Endodermal cell (in vitro differentiated cells): ENCODE measurements around the gene RYR2. TPM values are rescaled to one million over a fixed set of nuclear protein-coding genes. Genes with fewer than 3 reads are reported as not detected.

Experiments
- DNase-seq: peaks from one replicate; pipeline ENCODE4 v3.0.0-alpha.2; 2017
- H3K27ac ChIP-seq: 2 replicates; pipeline ENCODE4 v1.5.1; 2013; ENCODE audit warnings: mild to moderate bottlenecking, low read depth, low read length, moderate library complexity
- H3K27me3 ChIP-seq: 2 replicates; pipeline ENCODE4 v1.6.1; 2013; ENCODE audit warnings: mild to moderate bottlenecking, low read length, moderate library complexity; ENCODE audit not compliant: insufficient read depth, control insufficient read depth, poor library complexity, severe bottlenecking
- H3K36me3 ChIP-seq: 2 replicates; pipeline ENCODE4 v1.7.0; 2013; ENCODE audit warnings: mild to moderate bottlenecking, low read length, moderate library complexity; ENCODE audit not compliant: control insufficient read depth, insufficient read depth
- H3K4me1 ChIP-seq: one replicate; pipeline ENCODE4 v1.7.0; 2013; ENCODE audit warnings: low read length; ENCODE audit not compliant: control insufficient read depth, insufficient read depth
- H3K4me3 ChIP-seq: 2 replicates; pipeline ENCODE4 v1.5.1; 2013; ENCODE audit warnings: mild to moderate bottlenecking, low read length, moderate library complexity
- H3K9ac ChIP-seq: 2 replicates; pipeline ENCODE4 v1.6.1; 2013; ENCODE audit warnings: mild to moderate bottlenecking, low read length, moderate library complexity; ENCODE audit not compliant: poor library complexity, severe bottlenecking; ENCODE audit errors: extremely low read depth
- H3K9me3 ChIP-seq: 2 replicates; pipeline ENCODE4 v1.6.1; 2013; ENCODE audit warnings: mild to moderate bottlenecking, low read length, moderate library complexity; ENCODE audit not compliant: control insufficient read depth
- H3K27ac Mint-ChIP-seq: 2 replicates; pipeline ENCODE4 v1.8.0; 2020; ENCODE audit warnings: mixed read lengths
- H3K27me3 Mint-ChIP-seq: 2 replicates; pipeline ENCODE4 v1.8.0; 2021; ENCODE audit warnings: mild to moderate bottlenecking, mixed read lengths; ENCODE audit not compliant: insufficient read depth
- H3K36me3 Mint-ChIP-seq: 2 replicates; pipeline ENCODE4 v1.8.0; 2020; ENCODE audit warnings: low read depth, mixed read lengths
- H3K4me1 Mint-ChIP-seq: 2 replicates; pipeline ENCODE4 v1.8.0; 2020; ENCODE audit warnings: mixed read lengths
- H3K4me3 Mint-ChIP-seq: 2 replicates; pipeline ENCODE4 v1.8.0; 2020; ENCODE audit warnings: mild to moderate bottlenecking, moderate library complexity, mixed read lengths
- H3K9me3 Mint-ChIP-seq: 2 replicates; pipeline ENCODE4 v1.8.0; 2020; ENCODE audit warnings: mild to moderate bottlenecking, mixed read lengths
- WGBS, 2 experiments: methylation state at CpG; one replicate each; pipeline versions ENCODE4 v1.1.5 to v1.1.7; 2013; ENCODE audit warnings: missing lambda C conversion rate in 2 of 2, mixed read lengths in 1 of 2; ENCODE audit not compliant: insufficient coverage in 1 of 2, insufficient read length in 1 of 2; 5-methylcytosine and 5-hydroxymethylcytosine counted together
- total RNA-seq, 2 donors: library from RNA; stranded (reverse); fragmentation: NEBNext Ultra II Directional in 1 of 2; extraction: Animal tissue kit (Norgen Biotek cat#: 25700) in 1 of 2; gene quantifications; 2 replicates in 1 of 2; 3 replicates in 1 of 2; pipeline ENCODE4 v1.2.1, GENCODE V29; 2021
- TF ChIP-seq, protein P1 (sequence below): fragments of 200-600 bp; sonication (generic); conservative IDR thresholded peaks from 2 replicates; pipeline ENCODE4 v1.5.0; 2021; ENCODE audit warnings: antibody characterized with exemption, mild to moderate bottlenecking

RYR2 gene
- total RNA-seq, 2 donors from 2014 or later: 0.95 to 2.4 TPM

DNA sequence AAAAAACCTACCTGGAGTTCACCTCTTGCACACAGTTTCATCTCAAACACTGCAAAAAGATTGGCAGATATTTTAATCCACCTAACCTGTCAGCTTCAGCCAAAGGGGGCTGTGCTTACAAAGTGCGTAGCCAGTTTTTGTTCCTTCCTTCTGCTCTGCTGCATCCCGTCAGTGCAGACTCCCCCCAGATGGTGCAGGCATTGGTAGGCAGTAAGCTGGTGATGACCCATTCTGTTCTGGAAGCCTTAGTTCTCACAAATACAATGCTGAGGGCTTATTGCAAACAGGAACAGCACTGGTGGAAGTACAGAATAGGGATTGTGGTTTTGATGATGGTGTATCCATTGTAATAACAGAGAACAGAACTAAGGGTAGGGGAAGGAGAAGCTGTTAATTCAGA is 239.5 kb downstream of the RYR2 start:
- no peak overlapping the region for H3K27ac ChIP-seq
- H3K4me1 Mint-ChIP-seq: no peaks in the 10 kb centered on the region
- H3K9ac ChIP-seq: no peak overlapping the region
- TF ChIP-seq, protein P1, sequence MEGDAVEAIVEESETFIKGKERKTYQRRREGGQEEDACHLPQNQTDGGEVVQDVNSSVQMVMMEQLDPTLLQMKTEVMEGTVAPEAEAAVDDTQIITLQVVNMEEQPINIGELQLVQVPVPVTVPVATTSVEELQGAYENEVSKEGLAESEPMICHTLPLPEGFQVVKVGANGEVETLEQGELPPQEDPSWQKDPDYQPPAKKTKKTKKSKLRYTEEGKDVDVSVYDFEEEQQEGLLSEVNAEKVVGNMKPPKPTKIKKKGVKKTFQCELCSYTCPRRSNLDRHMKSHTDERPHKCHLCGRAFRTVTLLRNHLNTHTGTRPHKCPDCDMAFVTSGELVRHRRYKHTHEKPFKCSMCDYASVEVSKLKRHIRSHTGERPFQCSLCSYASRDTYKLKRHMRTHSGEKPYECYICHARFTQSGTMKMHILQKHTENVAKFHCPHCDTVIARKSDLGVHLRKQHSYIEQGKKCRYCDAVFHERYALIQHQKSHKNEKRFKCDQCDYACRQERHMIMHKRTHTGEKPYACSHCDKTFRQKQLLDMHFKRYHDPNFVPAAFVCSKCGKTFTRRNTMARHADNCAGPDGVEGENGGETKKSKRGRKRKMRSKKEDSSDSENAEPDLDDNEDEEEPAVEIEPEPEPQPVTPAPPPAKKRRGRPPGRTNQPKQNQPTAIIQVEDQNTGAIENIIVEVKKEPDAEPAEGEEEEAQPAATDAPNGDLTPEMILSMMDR: no peak
- no peaks in the 10 kb centered on the region for H3K36me3 Mint-ChIP-seq
- no peaks in the 10 kb centered on the region for H3K27me3 ChIP-seq
- H3K4me3 ChIP-seq: no peak overlapping the region
- no peak overlapping the region for H3K27ac Mint-ChIP-seq
- no peak overlapping the region for H3K4me3 Mint-ChIP-seq
- peaks cover 1% of the 10 kb centered on the region for H3K9me3 ChIP-seq
- 93 to 100% methylated on average over 1 to 2 of the region's 2 CpGs for WGBS, 2 experiments
- no peaks in the 10 kb centered on the region for H3K36me3 ChIP-seq
- H3K9me3 Mint-ChIP-seq: no peaks in the 10 kb centered on the region
- no peaks in the 10 kb centered on the region for H3K27me3 Mint-ChIP-seq
- no peak for DNase-seq
- H3K4me1 ChIP-seq: no peaks in the 10 kb centered on the region

DNA sequence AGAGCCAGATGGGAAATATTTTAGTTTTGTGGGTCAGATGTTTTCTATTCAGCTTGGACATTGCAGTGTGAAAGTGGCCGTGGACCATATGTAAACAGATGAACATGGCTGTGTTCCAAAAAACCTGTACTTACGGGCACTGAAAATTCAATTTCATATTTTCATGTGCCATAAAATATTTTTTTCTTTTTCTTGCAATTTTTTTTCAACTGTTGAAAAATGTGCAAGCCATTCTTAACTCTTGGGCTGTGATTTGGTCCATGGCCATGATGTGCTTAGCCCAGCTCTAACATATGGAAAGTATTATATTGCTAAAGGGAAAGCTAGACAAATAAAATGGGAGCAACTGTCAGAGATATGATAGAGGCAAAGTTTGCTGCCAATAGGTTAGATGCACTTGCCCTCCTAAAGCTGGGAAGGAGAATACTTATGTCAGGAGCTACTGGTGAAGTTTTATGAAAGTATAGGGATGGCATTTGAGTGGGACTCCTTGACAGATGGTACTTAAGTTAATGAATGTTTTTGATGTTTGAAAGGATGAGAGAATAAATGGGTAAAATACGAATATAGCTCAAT is 240.3 kb downstream of the RYR2 start:
- Histone ChIP-seq H3K27me3 (no peaks in the 10 kb centered on the region), H3K36me3 (no peaks in the 10 kb centered on the region), H3K9me3 (peaks cover 3% of the 10 kb centered on the region), H3K9ac (no peak overlapping the region), H3K4me3 (no peak overlapping the region), H3K4me1 (no peaks in the 10 kb centered on the region), H3K27ac (no peak overlapping the region)
- peaks cover under 1% of the 10 kb centered on the region for H3K4me1 Mint-ChIP-seq
- WGBS, 2 experiments: 90 to 97% methylated on average over 2 to 3 of the region's 3 CpGs
- H3K27ac Mint-ChIP-seq: no peak overlapping the region
- DNase-seq: no peak
- peaks cover 6% of the 10 kb centered on the region for H3K9me3 Mint-ChIP-seq
- no peaks in the 10 kb centered on the region for H3K27me3 Mint-ChIP-seq
- H3K4me3 Mint-ChIP-seq: no peak overlapping the region
- TF ChIP-seq, protein P1: no peak
- peaks cover 1% of the 10 kb centered on the region for H3K36me3 Mint-ChIP-seq

DNA sequence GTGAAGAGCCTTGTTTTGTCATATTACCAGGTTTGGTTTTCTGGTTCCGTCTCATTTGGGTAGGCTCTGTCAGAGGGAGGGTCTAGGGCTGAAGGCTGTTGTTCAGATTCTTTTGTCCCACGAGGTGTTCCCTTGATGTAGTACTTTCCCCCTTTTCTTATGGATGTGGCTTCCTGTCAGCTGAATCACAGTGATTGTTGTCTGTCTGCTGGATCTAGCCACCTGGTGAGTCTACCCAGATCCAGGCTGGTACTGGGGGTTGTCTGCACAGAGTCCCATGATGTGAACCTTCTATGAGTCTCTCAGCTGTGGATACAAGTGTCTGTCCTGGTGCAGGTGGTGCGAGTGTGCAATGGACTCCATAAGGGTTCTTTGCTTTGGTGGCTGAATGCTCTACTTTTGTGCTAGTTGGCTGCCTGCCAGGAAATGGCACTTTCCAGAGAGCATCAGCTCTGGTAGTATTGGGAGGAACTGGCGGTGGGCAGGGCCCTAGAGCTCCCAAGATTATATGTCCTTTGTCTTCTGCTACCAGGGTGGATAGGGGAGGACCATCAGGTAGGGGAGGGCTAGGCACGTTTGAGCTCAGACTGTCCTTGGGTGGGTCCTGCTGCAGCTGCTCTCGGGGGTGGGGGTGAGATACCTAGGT is 246.0 kb downstream of the RYR2 start:
- Histone ChIP-seq H3K4me1 (peaks cover 3% of the 10 kb centered on the region), H3K9me3 (peaks cover 3% of the 10 kb centered on the region), H3K27me3 (no peaks in the 10 kb centered on the region), H3K27ac (no peak overlapping the region), H3K4me3 (no peak overlapping the region), H3K36me3 (no peaks in the 10 kb centered on the region), H3K9ac (no peak overlapping the region)
- Mint-ChIP-seq H3K27ac (peak overlapping the region; percentile 21), H3K36me3 (peaks cover 1% of the 10 kb centered on the region), H3K4me1 (peaks cover 17% of the 10 kb centered on the region), H3K27me3 (no peaks in the 10 kb centered on the region), H3K4me3 (no peak overlapping the region), H3K9me3 (peaks cover 21% of the 10 kb centered on the region)
- 76 to 83% methylated on average over 3 to 6 of the region's 6 CpGs for WGBS, 2 experiments
- TF ChIP-seq, protein P1: no peak
- peak; percentile 53 for DNase-seq
